Heart right ventricle (tissue), 16 donors: ENCODE measurements around the gene FAM13A. TPM values are rescaled to one million over a fixed set of nuclear protein-coding genes. Genes with fewer than 3 reads are reported as not detected.

Source experiments
- ATAC-seq, 8 donors: fragments of 200-7000 bp; cut with Tn5 transposase; one replicate each; pipeline ENCODE4 v1.9.1; 2020; ENCODE audit warnings: mild to moderate bottlenecking in 8 of 8, moderate library complexity in 8 of 8, moderate number of reproducible peaks in 1 of 8
- DNase-seq, 2 donors: peaks; one replicate each; pipeline ENCODE4 v3.0.0-alpha.2; 2020
- H3K27ac ChIP-seq, 10 donors: fragments of 200-600 bp; sonication (generic) in 2 of 10; one replicate each; pipeline versions ENCODE4 v1.5.0 to v1.8.0; 2020 to 2022; ENCODE audit warnings: mild to moderate bottlenecking in 3 of 10
- H3K27me3 ChIP-seq, 7 donors: fragments of 200-600 bp; one replicate each; pipeline ENCODE4 v1.8.0; 2021 to 2022; ENCODE audit warnings: mild to moderate bottlenecking in 2 of 7
- H3K36me3 ChIP-seq, 9 donors: fragments of 200-600 bp; sonication (generic) in 1 of 9; one replicate each; pipeline versions ENCODE4 v1.5.0 to v1.8.0; 2020 to 2022; ENCODE audit warnings: mild to moderate bottlenecking in 2 of 9
- H3K4me1 ChIP-seq, 9 donors: fragments of 200-600 bp; sonication (generic) in 1 of 9; one replicate each; pipeline versions ENCODE4 v1.5.0 to v1.8.0; 2020 to 2022; ENCODE audit warnings: mild to moderate bottlenecking in 4 of 9
- H3K4me3 ChIP-seq, 10 donors: fragments of 200-600 bp; sonication (generic) in 2 of 10; one replicate each; pipeline versions ENCODE4 v1.5.0 to v1.8.0; 2020 to 2022; ENCODE audit warnings: mild to moderate bottlenecking in 7 of 10, moderate library complexity in 2 of 10
- H3K9me3 ChIP-seq, 11 donors: fragments of 200-600 bp in 10 of 11; sonication (generic) in 2 of 11; one replicate each; pipeline versions ENCODE4 v1.5.0 to v1.8.0; 2013 to 2022; ENCODE audit warnings: mild to moderate bottlenecking in 2 of 11, control low read depth in 1 of 11, moderate library complexity in 1 of 11
- WGBS, 2 donors: extraction: QIAGEN DNeasy Blood & Tissue Kit; methylation state at CpG; one replicate each; pipeline ENCODE4 v1.1.7; 2013; ENCODE audit warnings: inconsistent platforms in 1 of 2; 5-methylcytosine and 5-hydroxymethylcytosine counted together
- intact Hi-C, 10 donors: fragments of 100-400 bp; cut with DNase I; formaldehyde crosslinking; loops; one replicate each; pipeline versions ENCODE4 v1.11.1 to v1.14.2; 2022
- polyA plus RNA-seq, 2 donors: library from polyadenylated mRNA; stranded (reverse); fragments of 200-250 nt; gene quantifications; one replicate each; pipeline ENCODE4 v1.2.3, GENCODE V29; 2013
- total RNA-seq, 10 donors: library from RNA; stranded (reverse); fragmentation: NEBNext Ultra II Directional in 3 of 10; extraction: Animal tissue kit (Norgen Biotek cat#: 25700) in 3 of 10; gene quantifications; one replicate each; pipeline versions ENCODE4 v1.2.1 to v1.2.4, GENCODE V29; 2021 to 2023
- TF ChIP-seq, protein P1 (sequence below), 9 donors: fragments of 200-600 bp; sonication (generic) in 2 of 9; IDR thresholded peaks; one replicate each; pipeline versions ENCODE4 v1.5.0 to v1.8.0; 2021 to 2022; ENCODE audit warnings: antibody characterized with exemption in 9 of 9, mild to moderate bottlenecking in 5 of 9, moderate library complexity in 1 of 9
- donor health status: Arrhythmogenic right ventricular cardiomyopathy.
- donor health status: ischemic (EF 13 %, LVEDD 7.1; RV severe dilation, severe dysfunction).
- donor health status: healthy with polysubstance abuse.
- donor health status: DM: no; HTN: yes; CAD: no.
- donor health status: DM: no; HTN: no; CAD: no.
- donor health status: ischemic (EF 25% LVEDD 6.9; RV normal size, moderate dysfunction).
- donor health status: ischemic (EF 25% LVEDD 5.7; RV mildly dilated, moderate dysfunction).
- donor health status: healthy.
- donor health status: DM: yes; HTN: yes; CAD: no.
- donor health status: Ischemic cardiomyopathy.
- donor health status: ischemic (EF 35%, LVEDD 5.7; RV mildly dilated, moderate dysfunction).
- donor health status: nonischemic (EF 11% LVEDD 7.7; RV severe dilation, severe dysfunction).
- donor health status: DM: yes; HTN: yes; CAD: no.
- donor health status: PGD.
- donor health status: ischemic (EF 29% LVEDD 5.4; RV normal size, mild dysfunction).
- donor health status: nonischemic (EF 23%, LVEDD 6.1; RV moderate dilation, normal function).

Gene FAM13A
- total and polyA plus RNA-seq, 12 donors, result 2.4 to 18.4 (median 14.1) TPM

- peak overlapping the region in 8 of 10 donors; percentile 6 to 38 (median 30) for H3K4me3 ChIP-seq
- WGBS, 2 donors, result 32 to 42% methylated on average over 12 of the region's 12 CpGs
Measured at GRCh38 chr4:88759039-88759894, 297.7 kb downstream of the FAM13A start.

DNA sequence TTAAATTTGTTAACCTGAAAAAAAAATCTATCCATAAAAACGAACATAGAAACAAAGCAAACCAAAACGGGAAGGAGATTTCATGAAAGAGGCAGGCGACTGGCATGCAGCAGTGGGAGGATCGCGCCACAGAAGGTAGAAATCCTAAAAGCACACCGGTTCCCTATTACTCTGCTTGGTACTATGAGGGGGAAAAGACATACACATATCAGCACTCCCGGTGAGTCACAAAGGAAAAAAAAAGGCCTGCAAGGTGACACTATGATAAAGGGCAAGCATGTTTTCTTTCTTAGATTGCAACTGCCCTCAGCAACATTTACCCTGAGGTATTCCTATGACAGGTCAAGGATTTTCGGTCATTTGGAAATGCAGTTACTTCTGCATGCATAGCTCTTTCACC lies 298.7 kb downstream of the FAM13A start:
- TF ChIP-seq, protein P1, sequence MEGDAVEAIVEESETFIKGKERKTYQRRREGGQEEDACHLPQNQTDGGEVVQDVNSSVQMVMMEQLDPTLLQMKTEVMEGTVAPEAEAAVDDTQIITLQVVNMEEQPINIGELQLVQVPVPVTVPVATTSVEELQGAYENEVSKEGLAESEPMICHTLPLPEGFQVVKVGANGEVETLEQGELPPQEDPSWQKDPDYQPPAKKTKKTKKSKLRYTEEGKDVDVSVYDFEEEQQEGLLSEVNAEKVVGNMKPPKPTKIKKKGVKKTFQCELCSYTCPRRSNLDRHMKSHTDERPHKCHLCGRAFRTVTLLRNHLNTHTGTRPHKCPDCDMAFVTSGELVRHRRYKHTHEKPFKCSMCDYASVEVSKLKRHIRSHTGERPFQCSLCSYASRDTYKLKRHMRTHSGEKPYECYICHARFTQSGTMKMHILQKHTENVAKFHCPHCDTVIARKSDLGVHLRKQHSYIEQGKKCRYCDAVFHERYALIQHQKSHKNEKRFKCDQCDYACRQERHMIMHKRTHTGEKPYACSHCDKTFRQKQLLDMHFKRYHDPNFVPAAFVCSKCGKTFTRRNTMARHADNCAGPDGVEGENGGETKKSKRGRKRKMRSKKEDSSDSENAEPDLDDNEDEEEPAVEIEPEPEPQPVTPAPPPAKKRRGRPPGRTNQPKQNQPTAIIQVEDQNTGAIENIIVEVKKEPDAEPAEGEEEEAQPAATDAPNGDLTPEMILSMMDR (IDR thresholded peaks at IDR 0.05), result no peak
- peaks cover 0 to 47% (median 25%) of the 10 kb centered on the region in 9 donors for H3K4me1 ChIP-seq
- intact Hi-C loops, result no loop called here
- peak overlapping the region in 1 of 10 donors; percentile 46 for H3K27ac ChIP-seq
- 47 to 53% methylated on average over 8 of the region's 8 CpGs for WGBS, 2 donors
- peak overlapping the region in 8 of 10 donors; percentile 6 to 38 (median 30) for H3K4me3 ChIP-seq
- H3K27me3 ChIP-seq, result no peaks in the 10 kb centered on the region
- DNase-seq (no peak), ATAC-seq (peak in 5 of 8 donors; percentile 23 to 45 (median 43))
- H3K9me3 ChIP-seq, result no peaks in the 10 kb centered on the region
- H3K36me3 ChIP-seq, result peaks cover 0 to 36% (median 0%) of the 10 kb centered on the region in 9 donors

More at GRCh38 chr4:88759039-88759894, 297.7 kb downstream of the FAM13A start:
- DNase-seq (no peak), ATAC-seq (peak; percentile 38 to 73 (median 58))
- H3K9me3 ChIP-seq, result no peaks in the 10 kb centered on the region
- TF ChIP-seq, protein P1 (IDR thresholded peaks at IDR 0.05), result no peak
- H3K4me1 ChIP-seq, result peaks cover 0 to 43% (median 23%) of the 10 kb centered on the region in 9 donors
- intact Hi-C loops, result no loop called here
- no peaks in the 10 kb centered on the region for H3K27me3 ChIP-seq
- H3K36me3 ChIP-seq, result peaks cover 0 to 36% (median 0%) of the 10 kb centered on the region in 9 donors
- peak overlapping the region in 6 of 10 donors; percentile 3 to 72 (median 37) for H3K27ac ChIP-seq

- Histone ChIP-seq H3K27ac (no peak overlapping the region), H3K27me3 (no peaks in the 10 kb centered on the region), H3K4me1 (peaks cover 0 to 51% (median 25%) of the 10 kb centered on the region in 9 donors), H3K36me3 (peaks cover 0 to 36% (median 0%) of the 10 kb centered on the region in 9 donors), H3K4me3 (peak overlapping the region in 6 of 10 donors; percentile 6 to 38 (median 30)), H3K9me3 (no peaks in the 10 kb centered on the region)
- intact Hi-C loops, result no loop called here
- WGBS, 2 donors, result 80 to 86% methylated on average over 6 of the region's 6 CpGs
- DNase-seq, result no peak
- no peak for ATAC-seq
- TF ChIP-seq, protein P1 (IDR thresholded peaks at IDR 0.05), result no peak
Measured at GRCh38 chr4:88757776-88758175, 299.2 kb downstream of the FAM13A start.

DNA sequence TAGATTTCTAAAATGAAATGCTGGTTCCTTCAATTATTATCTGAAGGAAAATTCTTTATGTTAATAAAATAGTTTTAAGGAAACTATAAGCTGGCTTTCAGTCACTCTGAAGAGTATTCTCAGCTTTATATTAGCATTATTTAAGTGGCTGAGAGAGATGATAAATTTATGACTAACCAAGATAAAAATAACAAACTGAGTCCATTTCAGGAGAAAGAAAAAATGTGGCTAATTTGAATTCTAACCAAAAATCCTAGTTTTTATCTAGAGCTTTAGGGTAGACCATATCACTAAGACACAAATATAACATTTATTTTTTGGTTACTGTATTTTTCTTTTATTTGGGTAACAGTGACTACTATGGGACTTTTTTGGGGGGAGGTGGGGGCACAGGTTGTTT lies 299.9 kb downstream of the FAM13A start:
- peaks cover 0 to 53% (median 25%) of the 10 kb centered on the region in 9 donors for H3K4me1 ChIP-seq
- TF ChIP-seq, protein P1 (IDR thresholded peaks at IDR 0.05), result no peak
- peaks cover 0 to 36% (median 0%) of the 10 kb centered on the region in 9 donors for H3K36me3 ChIP-seq
- no peaks in the 10 kb centered on the region for H3K27me3 ChIP-seq
- H3K9me3 ChIP-seq, result no peaks in the 10 kb centered on the region
- ATAC-seq, result no peak
- intact Hi-C loops, result no loop called here
- DNase-seq, result no peak
- no peak overlapping the region for H3K27ac ChIP-seq
- H3K4me3 ChIP-seq, result no peak overlapping the region
